Sigmoid colon (tissue), 4 donors: Measurements from ENCODE around the gene MAP4K4.

Experiments used
- CTCF ChIP-seq, 4 experiments: fragments of 450-650 bp in 3 of 4; fragments of 200-600 bp in 1 of 4; IDR thresholded peaks; one replicate each; pipeline ENCODE4 v1.5.1; 2016 to 2019; ENCODE audit warnings: antibody characterized with exemption in 4 of 4, mild to moderate bottlenecking in 3 of 4, moderate library complexity in 2 of 4
- POLR2AphosphoS5 ChIP-seq, 4 donors: sonication (generic); formaldehyde crosslinking; IDR thresholded peaks; one replicate each; pipeline ENCODE4 v1.6.1; 2017; ENCODE audit warnings: antibody characterized with exemption in 4 of 4

GRCh38 chr2:101704046-101704466, 6.5 kb downstream of the MAP4K4 start:
- TF ChIP-seq POLR2AphosphoS5 (IDR thresholded peaks at IDR 0.05), result peak in 1 of 4 donors; percentile 8
- TF ChIP-seq CTCF (IDR thresholded peaks at IDR 0.05), result no peak
